CD4-positive, alpha-beta T cell (primary cell): ENCODE measurements around the gene AMOTL2. TPM values are rescaled to one million over a fixed set of nuclear protein-coding genes. Genes with fewer than 3 reads are reported as not detected.

Experiments
- ATAC-seq: fragments of 200-7000 bp; cut with Tn5 transposase; one replicate; pipeline ENCODE4 v1.10.0; 2022; ENCODE audit warnings: mild to moderate bottlenecking; ENCODE audit not compliant: poor library complexity
- CTCF ChIA-PET: fragments of 350-600 bp; sonication (Branson Sonifier 250); formaldehyde crosslinking; loops from one replicate; lab custom pipeline; 2021; ENCODE audit warnings: antibody characterized with exemption, inconsistent platforms; lab: Charles Lee
- POLR2A ChIA-PET: fragments of 350-600 bp; sonication (Branson Sonifier 250); formaldehyde crosslinking; loops from one replicate; lab custom pipeline; 2021; ENCODE audit warnings: antibody characterized with exemption, inconsistent platforms; lab: Charles Lee
- DNase-seq, 14 experiments: peaks; one replicate each; pipeline ENCODE4 v3.0.0-alpha.2; 2013 to 2020; ENCODE audit warnings: mixed read lengths in 2 of 14
- H3K27ac ChIP-seq, 2 donors: one replicate each; pipeline versions ENCODE4 v1.5.1 to v1.7.0; 2013; ENCODE audit warnings: low read length in 2 of 2, low read depth in 1 of 2, mild to moderate bottlenecking in 1 of 2
- H3K27me3 ChIP-seq, 2 experiments: 1 replicate in 1 of 2; 2 replicates in 1 of 2; pipeline versions ENCODE4 v1.6.1 to v1.7.0; 2013; ENCODE audit warnings: low read length in 2 of 2, control low read depth in 1 of 2, mild to moderate bottlenecking in 1 of 2, moderate library complexity in 1 of 2; ENCODE audit not compliant: insufficient read depth in 2 of 2, control insufficient read depth in 1 of 2
- H3K36me3 ChIP-seq: one replicate; pipeline ENCODE4 v1.6.1; 2013; ENCODE audit warnings: low read length, control low read depth; ENCODE audit not compliant: insufficient read depth
- H3K4me1 ChIP-seq: one replicate; pipeline ENCODE4 v1.6.1; 2013; ENCODE audit warnings: low read length, control low read depth; ENCODE audit not compliant: insufficient read depth
- H3K4me3 ChIP-seq: one replicate; pipeline ENCODE4 v1.5.1; 2013; ENCODE audit warnings: mild to moderate bottlenecking, low read length, moderate library complexity
- H3K9me3 ChIP-seq, 2 experiments: 1 replicate in 1 of 2; 2 replicates in 1 of 2; pipeline versions ENCODE4 v1.6.1 to v1.7.0; 2013; ENCODE audit warnings: low read length in 2 of 2, mild to moderate bottlenecking in 2 of 2, control low read depth in 1 of 2, moderate library complexity in 1 of 2; ENCODE audit not compliant: control insufficient read depth in 1 of 2, insufficient read depth in 1 of 2
- H3K27ac Mint-ChIP-seq: one replicate; pipeline ENCODE4 v1.8.0; 2020; ENCODE audit warnings: mixed read lengths
- H3K27me3 Mint-ChIP-seq: one replicate; pipeline ENCODE4 v1.8.0; 2021; ENCODE audit warnings: mixed read lengths
- H3K36me3 Mint-ChIP-seq: one replicate; pipeline ENCODE4 v1.8.0; 2021; ENCODE audit warnings: low read depth, mixed read lengths
- H3K4me1 Mint-ChIP-seq: one replicate; pipeline ENCODE4 v1.8.0; 2021; ENCODE audit warnings: low read depth, mixed read lengths
- H3K4me3 Mint-ChIP-seq: one replicate; pipeline ENCODE4 v1.8.0; 2020; ENCODE audit warnings: mild to moderate bottlenecking, mixed read lengths
- H3K9me3 Mint-ChIP-seq: one replicate; pipeline ENCODE4 v1.8.0; 2020; ENCODE audit warnings: mixed read lengths
- intact Hi-C, 2 experiments: fragments of 100-400 bp; cut with DNase I in 1 of 2; cut with micrococcal nuclease in 1 of 2; formaldehyde crosslinking; loops; one replicate each; pipeline versions ENCODE4 v1.15.1 to v1.9.0; 2023 to 2025; cut with DNase I, micrococcal nuclease
- total RNA-seq, 174 experiments: library from RNA in 2 of 174; stranded (reverse) in 2 of 174; gene quantifications; one replicate each; pipeline ENCODE4 v1.2.3 and lab custom pipeline; 2021 to 2026
- TF ChIP-seq, protein P1 (sequence below): fragments of 200-600 bp; IDR thresholded peaks from one replicate; pipeline ENCODE4 v1.8.0; 2022; ENCODE audit warnings: antibody characterized with exemption, mild to moderate bottlenecking

AMOTL2 gene
- total RNA-seq, 2 experiments from 2014 or later = not detected

DNA sequence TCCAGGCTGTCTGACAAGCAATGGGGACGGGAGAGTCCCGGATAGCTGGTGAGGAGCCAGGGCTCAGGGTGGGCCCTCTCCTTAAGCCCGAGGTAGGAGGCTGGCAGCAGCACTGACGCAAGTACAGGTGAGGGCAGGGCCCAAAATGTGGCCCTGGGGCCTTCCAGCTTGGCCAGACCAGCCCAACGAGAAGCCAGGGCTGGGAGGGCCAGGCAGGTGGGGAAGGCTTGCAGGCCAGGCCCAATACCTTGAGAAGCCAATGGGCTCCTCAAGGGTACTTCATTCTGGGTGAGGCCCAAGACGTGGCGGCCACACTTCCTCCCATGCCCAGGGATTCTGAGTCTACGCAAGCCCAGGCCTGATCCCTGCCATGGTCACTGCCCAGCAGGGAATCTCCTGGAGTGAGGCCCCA is 37.2 kb downstream of the AMOTL2 start:
- Mint-ChIP-seq H3K4me3 (no peak overlapping the region), H3K4me1 (no peaks in the 10 kb centered on the region), H3K27ac (no peak overlapping the region), H3K9me3 (no peaks in the 10 kb centered on the region), H3K36me3 (no peaks in the 10 kb centered on the region), H3K27me3 (no peaks in the 10 kb centered on the region)
- no peak for ATAC-seq
- intact Hi-C loops = no loop called here
- H3K27ac ChIP-seq = no peak overlapping the region
- no peaks in the 10 kb centered on the region for H3K9me3 ChIP-seq
- no peaks in the 10 kb centered on the region for H3K27me3 ChIP-seq
- H3K4me1 ChIP-seq = no peaks in the 10 kb centered on the region
- CTCF ChIA-PET = no interaction called here
- TF ChIP-seq, protein P1, sequence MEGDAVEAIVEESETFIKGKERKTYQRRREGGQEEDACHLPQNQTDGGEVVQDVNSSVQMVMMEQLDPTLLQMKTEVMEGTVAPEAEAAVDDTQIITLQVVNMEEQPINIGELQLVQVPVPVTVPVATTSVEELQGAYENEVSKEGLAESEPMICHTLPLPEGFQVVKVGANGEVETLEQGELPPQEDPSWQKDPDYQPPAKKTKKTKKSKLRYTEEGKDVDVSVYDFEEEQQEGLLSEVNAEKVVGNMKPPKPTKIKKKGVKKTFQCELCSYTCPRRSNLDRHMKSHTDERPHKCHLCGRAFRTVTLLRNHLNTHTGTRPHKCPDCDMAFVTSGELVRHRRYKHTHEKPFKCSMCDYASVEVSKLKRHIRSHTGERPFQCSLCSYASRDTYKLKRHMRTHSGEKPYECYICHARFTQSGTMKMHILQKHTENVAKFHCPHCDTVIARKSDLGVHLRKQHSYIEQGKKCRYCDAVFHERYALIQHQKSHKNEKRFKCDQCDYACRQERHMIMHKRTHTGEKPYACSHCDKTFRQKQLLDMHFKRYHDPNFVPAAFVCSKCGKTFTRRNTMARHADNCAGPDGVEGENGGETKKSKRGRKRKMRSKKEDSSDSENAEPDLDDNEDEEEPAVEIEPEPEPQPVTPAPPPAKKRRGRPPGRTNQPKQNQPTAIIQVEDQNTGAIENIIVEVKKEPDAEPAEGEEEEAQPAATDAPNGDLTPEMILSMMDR = no peak
- H3K36me3 ChIP-seq = no peaks in the 10 kb centered on the region
- POLR2A ChIA-PET = no interaction called here
- no peak for DNase-seq
- no peak overlapping the region for H3K4me3 ChIP-seq

DNA sequence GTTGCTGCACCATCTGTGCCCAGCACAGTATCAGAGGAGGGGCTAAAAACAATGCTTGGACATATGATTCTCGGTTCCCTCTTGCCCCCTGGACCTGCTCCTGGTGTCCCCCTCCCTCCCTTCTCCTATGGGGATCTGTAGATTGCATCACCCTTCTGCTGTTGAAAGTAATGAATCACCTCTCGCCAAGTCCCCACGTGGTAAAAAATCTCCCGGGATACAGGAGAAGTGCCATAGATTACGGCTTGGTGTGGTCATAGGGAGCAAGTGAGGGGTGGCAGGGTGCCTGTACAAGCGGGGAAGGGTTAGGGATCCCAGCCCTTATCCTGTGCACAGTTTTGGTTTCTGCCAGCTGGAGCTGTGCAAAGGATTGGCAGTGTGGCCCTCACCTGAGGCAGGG is 37.7 kb downstream of the AMOTL2 start:
- Mint-ChIP-seq H3K27ac (no peak overlapping the region), H3K9me3 (no peaks in the 10 kb centered on the region), H3K4me3 (no peak overlapping the region), H3K4me1 (no peaks in the 10 kb centered on the region), H3K36me3 (no peaks in the 10 kb centered on the region), H3K27me3 (no peaks in the 10 kb centered on the region)
- TF ChIP-seq, protein P1 = no peak
- CTCF ChIA-PET = no interaction called here
- ATAC-seq (no peak), DNase-seq (no peak)
- Histone ChIP-seq H3K27ac (no peak overlapping the region), H3K36me3 (no peaks in the 10 kb centered on the region), H3K4me1 (no peaks in the 10 kb centered on the region), H3K9me3 (no peaks in the 10 kb centered on the region), H3K4me3 (no peak overlapping the region), H3K27me3 (no peaks in the 10 kb centered on the region)
- intact Hi-C loops = no loop called here
- POLR2A ChIA-PET = no interaction called here

DNA sequence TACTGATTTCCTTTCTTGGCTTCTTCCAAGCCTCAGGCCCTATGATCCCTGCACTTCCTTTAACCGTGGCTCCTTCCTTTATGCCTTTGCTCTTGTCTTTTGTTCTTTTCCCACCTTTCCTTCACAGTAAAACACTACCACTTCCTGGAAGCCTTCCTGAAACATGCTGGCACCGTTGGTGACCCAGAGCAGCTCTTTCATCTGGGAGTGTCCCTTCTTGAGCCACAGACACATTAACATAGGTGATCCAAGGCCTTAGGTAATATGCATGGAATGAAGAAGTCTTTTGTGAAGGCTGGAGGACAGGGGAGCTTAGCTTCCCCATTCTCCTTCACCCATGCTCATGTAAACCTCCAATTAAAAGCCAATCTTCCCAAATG is 39.4 kb downstream of the AMOTL2 start:
- ChIA-PET POLR2A (no interaction called here), CTCF (no interaction called here)
- no peaks in the 10 kb centered on the region for H3K27me3 ChIP-seq
- Mint-ChIP-seq H3K4me1 (no peaks in the 10 kb centered on the region), H3K27ac (no peak overlapping the region), H3K9me3 (no peaks in the 10 kb centered on the region), H3K4me3 (no peak overlapping the region), H3K27me3 (no peaks in the 10 kb centered on the region), H3K36me3 (no peaks in the 10 kb centered on the region)
- no peaks in the 10 kb centered on the region for H3K36me3 ChIP-seq
- no peak overlapping the region for H3K27ac ChIP-seq
- intact Hi-C loops = no loop called here
- H3K9me3 ChIP-seq = no peaks in the 10 kb centered on the region
- DNase-seq (no peak), ATAC-seq (no peak)
- TF ChIP-seq, protein P1 = no peak
- no peaks in the 10 kb centered on the region for H3K4me1 ChIP-seq
- H3K4me3 ChIP-seq = no peak overlapping the region
